ENCODE measurements around the gene OR5L2.

DNA sequence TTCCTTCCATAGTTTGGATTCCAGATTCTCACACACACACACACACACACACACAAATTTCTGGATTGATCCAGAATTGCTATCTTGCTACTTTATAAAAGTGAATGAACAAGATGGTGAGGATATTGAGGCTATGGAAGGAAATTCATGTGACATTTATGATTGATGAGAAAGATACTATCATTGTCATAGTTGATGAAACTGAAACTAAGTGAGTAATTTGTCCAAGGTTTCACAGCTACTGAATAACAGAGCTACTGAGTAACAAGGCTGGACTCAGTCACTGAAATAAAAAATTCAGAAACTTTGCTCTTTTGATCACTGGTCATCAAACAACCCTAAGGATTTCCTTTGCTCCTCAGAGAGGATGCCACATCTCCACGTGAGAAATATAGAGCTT is 27.7 kb downstream of the OR5L2 start:
- TF ChIP-seq, protein P1, sequence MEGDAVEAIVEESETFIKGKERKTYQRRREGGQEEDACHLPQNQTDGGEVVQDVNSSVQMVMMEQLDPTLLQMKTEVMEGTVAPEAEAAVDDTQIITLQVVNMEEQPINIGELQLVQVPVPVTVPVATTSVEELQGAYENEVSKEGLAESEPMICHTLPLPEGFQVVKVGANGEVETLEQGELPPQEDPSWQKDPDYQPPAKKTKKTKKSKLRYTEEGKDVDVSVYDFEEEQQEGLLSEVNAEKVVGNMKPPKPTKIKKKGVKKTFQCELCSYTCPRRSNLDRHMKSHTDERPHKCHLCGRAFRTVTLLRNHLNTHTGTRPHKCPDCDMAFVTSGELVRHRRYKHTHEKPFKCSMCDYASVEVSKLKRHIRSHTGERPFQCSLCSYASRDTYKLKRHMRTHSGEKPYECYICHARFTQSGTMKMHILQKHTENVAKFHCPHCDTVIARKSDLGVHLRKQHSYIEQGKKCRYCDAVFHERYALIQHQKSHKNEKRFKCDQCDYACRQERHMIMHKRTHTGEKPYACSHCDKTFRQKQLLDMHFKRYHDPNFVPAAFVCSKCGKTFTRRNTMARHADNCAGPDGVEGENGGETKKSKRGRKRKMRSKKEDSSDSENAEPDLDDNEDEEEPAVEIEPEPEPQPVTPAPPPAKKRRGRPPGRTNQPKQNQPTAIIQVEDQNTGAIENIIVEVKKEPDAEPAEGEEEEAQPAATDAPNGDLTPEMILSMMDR (IDR thresholded peaks at IDR 0.05) = no peak
- TF ChIP-seq POLR2A (IDR thresholded peaks at IDR 0.05) = no peak
